IgD-negative memory B cell (primary cell): Measurements from ENCODE around the gene RFLNA. TPM values are rescaled to one million over a fixed set of nuclear protein-coding genes. Genes with fewer than 3 reads are reported as not detected.
A peak's percentile ranks its signal among the peaks of the same experiment; 100 is the strongest.

Source experiments
- H3K27ac Mint-ChIP-seq, 3 donors: one replicate each; pipeline ENCODE4 v1.8.0; 2020 to 2022; ENCODE audit warnings: mild to moderate bottlenecking in 3 of 3, mixed read lengths in 3 of 3, moderate library complexity in 1 of 3
- H3K27me3 Mint-ChIP-seq: one replicate; pipeline ENCODE4 v1.8.0; 2021; ENCODE audit warnings: mixed read lengths
- H3K36me3 Mint-ChIP-seq: one replicate; pipeline ENCODE4 v1.8.0; 2020; ENCODE audit warnings: mild to moderate bottlenecking, mixed read lengths
- H3K4me1 Mint-ChIP-seq, 3 donors: one replicate each; pipeline ENCODE4 v1.8.0; 2020 to 2022; ENCODE audit warnings: mixed read lengths in 3 of 3, mild to moderate bottlenecking in 1 of 3
- H3K4me3 Mint-ChIP-seq, 4 donors: one replicate each; pipeline ENCODE4 v1.8.0; 2020 to 2022; ENCODE audit warnings: mild to moderate bottlenecking in 4 of 4, mixed read lengths in 4 of 4, moderate library complexity in 3 of 4
- H3K9me3 Mint-ChIP-seq, 3 donors: one replicate each; pipeline ENCODE4 v1.8.0; 2020 to 2021; ENCODE audit warnings: mixed read lengths in 3 of 3, mild to moderate bottlenecking in 1 of 3
- polyA plus RNA-seq: library from polyadenylated mRNA; unstranded; fragments of 300-500 nt; fragmentation: Illumina TruSeq; gene quantifications from one replicate; pipeline ENCODE4 v1.2.3, GENCODE V29; 2021

The RFLNA gene
- polyA plus RNA-seq, 1 donor from 2014 or later = not detected

DNA sequence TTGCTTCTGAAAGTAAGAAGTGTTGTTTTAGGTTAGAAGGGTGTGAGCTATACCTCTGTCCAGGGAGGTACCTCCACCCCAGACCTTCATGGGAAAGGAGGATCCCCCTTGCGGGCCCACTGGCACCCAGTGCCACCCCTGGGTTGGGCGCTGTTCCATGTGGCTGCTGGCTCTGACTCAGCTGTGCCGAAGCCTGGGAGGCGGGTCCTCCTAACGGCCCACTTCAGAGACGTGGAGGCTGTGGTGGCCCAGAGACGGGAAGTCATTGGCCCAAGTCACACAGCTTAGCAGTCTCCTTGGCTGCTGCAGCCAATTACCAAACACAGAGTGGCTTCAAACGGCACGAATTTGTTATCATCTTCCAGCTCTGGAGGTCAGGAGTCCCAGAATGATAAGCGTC is 10.2 kb downstream of the RFLNA start:
- no peaks in the 10 kb centered on the region for H3K4me1 Mint-ChIP-seq
- peaks cover 2% of the 10 kb centered on the region for H3K36me3 Mint-ChIP-seq
- peaks cover 2% of the 10 kb centered on the region for H3K27me3 Mint-ChIP-seq
- no peaks in the 10 kb centered on the region for H3K9me3 Mint-ChIP-seq
- H3K4me3 Mint-ChIP-seq = no peak overlapping the region
- no peak overlapping the region for H3K27ac Mint-ChIP-seq

DNA sequence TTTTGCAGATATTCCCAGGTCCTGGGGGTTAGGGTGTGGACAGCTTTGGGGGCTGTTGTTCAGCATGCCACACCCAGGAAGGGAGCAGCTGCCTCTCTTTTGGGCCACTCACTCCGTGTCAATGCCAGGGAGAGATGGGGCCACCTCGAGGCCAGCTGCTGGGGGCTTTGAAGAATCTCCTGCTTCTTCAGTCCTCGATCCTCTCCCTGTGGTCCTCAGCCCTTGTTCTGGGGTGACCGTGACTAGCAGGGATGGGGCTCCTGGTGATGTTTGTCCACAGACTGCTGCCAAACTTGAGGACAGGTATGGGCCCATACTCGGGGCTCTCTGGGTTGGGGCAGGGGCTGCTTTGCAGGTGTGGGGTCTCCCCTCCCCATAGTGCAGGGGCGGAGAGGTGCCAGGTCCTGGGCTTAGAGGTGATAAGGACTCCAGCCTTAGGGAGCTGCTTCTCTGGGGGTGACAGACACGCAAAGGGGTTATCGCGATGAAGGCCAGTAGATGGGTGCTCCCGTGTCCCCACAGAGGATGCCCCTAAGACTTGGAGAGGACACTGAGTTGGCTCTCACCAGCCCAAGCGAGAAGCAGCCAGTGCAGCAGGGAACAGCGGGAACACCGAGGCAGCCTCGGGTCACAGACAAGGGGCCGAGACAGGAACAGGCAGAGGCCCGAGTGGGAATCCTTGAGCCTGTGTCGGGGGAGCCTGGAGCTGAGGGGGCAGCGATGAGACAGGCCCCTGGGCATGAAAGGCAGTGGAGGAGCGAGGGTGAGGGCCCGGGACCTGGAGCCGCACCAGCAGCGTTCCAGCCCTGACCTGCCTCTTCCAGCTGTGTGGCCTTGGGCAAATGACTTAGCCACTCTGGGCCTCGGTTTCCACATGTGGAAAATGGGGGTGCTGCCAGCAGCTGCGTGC is 11.1 kb downstream of the RFLNA start:
- H3K27ac Mint-ChIP-seq = peak overlapping the region in 1 of 3 donors; percentile 53
- H3K4me3 Mint-ChIP-seq = no peak overlapping the region
- no peaks in the 10 kb centered on the region for H3K9me3 Mint-ChIP-seq
- H3K27me3 Mint-ChIP-seq = peaks cover 2% of the 10 kb centered on the region
- no peaks in the 10 kb centered on the region for H3K4me1 Mint-ChIP-seq
- peaks cover 2% of the 10 kb centered on the region for H3K36me3 Mint-ChIP-seq

- H3K27ac Mint-ChIP-seq = no peak overlapping the region
- H3K4me1 Mint-ChIP-seq = no peaks in the 10 kb centered on the region
- H3K9me3 Mint-ChIP-seq = no peaks in the 10 kb centered on the region
- no peak overlapping the region for H3K4me3 Mint-ChIP-seq
- H3K27me3 Mint-ChIP-seq = peaks cover 2% of the 10 kb centered on the region
- peaks cover 2% of the 10 kb centered on the region for H3K36me3 Mint-ChIP-seq
Observed at GRCh38 chr12:124306686-124307555, 12.0 kb downstream of the RFLNA start.

DNA sequence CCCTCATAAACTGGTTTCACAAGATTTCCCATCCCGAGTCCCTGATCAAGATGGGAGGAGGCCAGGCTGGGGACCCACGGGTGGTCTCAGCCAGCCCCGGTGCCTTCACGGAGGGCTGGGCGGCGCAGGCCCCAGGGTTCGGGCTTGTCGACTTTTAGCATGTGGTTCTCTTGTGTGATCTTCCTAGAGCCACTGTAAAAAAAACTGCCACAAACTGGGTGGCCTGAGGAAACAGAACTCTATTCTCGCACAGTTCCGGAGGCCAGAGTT is 12.6 kb downstream of the RFLNA start:
- H3K27ac Mint-ChIP-seq = no peak overlapping the region
- H3K9me3 Mint-ChIP-seq = no peaks in the 10 kb centered on the region
- peaks cover 0 to 3% (median 0%) of the 10 kb centered on the region in 3 donors for H3K4me1 Mint-ChIP-seq
- no peaks in the 10 kb centered on the region for H3K27me3 Mint-ChIP-seq
- H3K36me3 Mint-ChIP-seq = no peaks in the 10 kb centered on the region
- H3K4me3 Mint-ChIP-seq = no peak overlapping the region

DNA sequence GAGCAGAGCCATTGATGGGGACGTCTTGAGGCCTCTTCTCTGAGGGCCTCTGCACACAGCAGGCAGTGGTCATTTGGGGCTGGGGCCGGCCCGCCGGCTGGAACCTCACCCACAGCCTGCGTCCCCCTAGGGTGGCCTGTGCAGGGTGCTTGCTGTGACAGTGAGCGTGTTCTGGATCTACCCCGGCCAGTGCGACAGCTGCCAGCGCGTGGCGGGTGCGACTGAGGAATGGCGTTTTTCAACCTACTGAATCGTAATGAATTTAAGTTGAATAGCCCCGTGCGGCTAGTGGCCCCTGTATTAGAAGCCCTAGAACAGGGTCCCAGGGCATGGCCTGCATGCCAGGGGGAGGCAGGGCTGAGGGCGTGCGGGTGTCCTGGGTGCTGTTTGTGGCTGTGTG is 13.8 kb downstream of the RFLNA start:
- Mint-ChIP-seq H3K27ac (no peak overlapping the region), H3K27me3 (no peaks in the 10 kb centered on the region), H3K4me3 (no peak overlapping the region), H3K9me3 (no peaks in the 10 kb centered on the region), H3K4me1 (peaks cover 0 to 3% (median 0%) of the 10 kb centered on the region in 3 donors), H3K36me3 (no peaks in the 10 kb centered on the region)

GRCh38 chr12:124309231-124309630 is 14.3 kb downstream of the RFLNA start:
- H3K9me3 Mint-ChIP-seq = no peaks in the 10 kb centered on the region
- H3K27me3 Mint-ChIP-seq = no peaks in the 10 kb centered on the region
- peaks cover 0 to 3% (median 0%) of the 10 kb centered on the region in 3 donors for H3K4me1 Mint-ChIP-seq
- no peak overlapping the region for H3K27ac Mint-ChIP-seq
- H3K4me3 Mint-ChIP-seq = peak overlapping the region in 1 of 4 donors; percentile 28
- H3K36me3 Mint-ChIP-seq = no peaks in the 10 kb centered on the region

DNA sequence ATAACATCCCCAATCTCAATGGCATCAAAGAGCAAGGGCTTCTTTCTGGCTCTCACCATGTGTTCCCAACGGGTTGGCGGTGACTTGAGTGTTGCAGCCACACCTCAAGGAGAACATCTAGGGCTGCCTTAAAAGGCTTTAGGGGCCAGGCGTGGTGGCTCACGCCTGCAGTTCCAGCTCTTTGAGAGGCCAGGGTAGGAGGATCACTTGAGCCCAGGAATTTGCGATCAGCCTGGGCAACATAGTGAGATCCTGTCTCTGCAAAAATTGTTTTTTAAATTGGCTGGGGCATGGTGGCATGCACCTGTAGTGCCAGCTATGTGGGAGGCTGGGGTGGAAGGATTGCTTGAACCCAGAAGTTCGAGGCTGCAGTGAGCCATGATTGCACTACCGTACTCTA is 14.9 kb downstream of the RFLNA start:
- no peak overlapping the region for H3K4me3 Mint-ChIP-seq
- no peaks in the 10 kb centered on the region for H3K9me3 Mint-ChIP-seq
- H3K27me3 Mint-ChIP-seq = no peaks in the 10 kb centered on the region
- H3K36me3 Mint-ChIP-seq = no peaks in the 10 kb centered on the region
- peaks cover 0 to 3% (median 0%) of the 10 kb centered on the region in 3 donors for H3K4me1 Mint-ChIP-seq
- no peak overlapping the region for H3K27ac Mint-ChIP-seq

GRCh38 chr12:124310178-124310577 is 15.3 kb downstream of the RFLNA start:
- Mint-ChIP-seq H3K36me3 (no peaks in the 10 kb centered on the region), H3K4me3 (no peak overlapping the region), H3K9me3 (no peaks in the 10 kb centered on the region), H3K27me3 (no peaks in the 10 kb centered on the region), H3K27ac (no peak overlapping the region), H3K4me1 (peaks cover 0 to 3% (median 0%) of the 10 kb centered on the region in 3 donors)

- Mint-ChIP-seq H3K27ac (no peak overlapping the region), H3K4me1 (peaks cover 0 to 3% (median 0%) of the 10 kb centered on the region in 3 donors), H3K36me3 (no peaks in the 10 kb centered on the region), H3K9me3 (no peaks in the 10 kb centered on the region), H3K27me3 (no peaks in the 10 kb centered on the region), H3K4me3 (no peak overlapping the region)
Observed at GRCh38 chr12:124310785-124311184, 15.9 kb downstream of the RFLNA start.

- no peaks in the 10 kb centered on the region for H3K36me3 Mint-ChIP-seq
- H3K27me3 Mint-ChIP-seq = no peaks in the 10 kb centered on the region
- no peak overlapping the region for H3K4me3 Mint-ChIP-seq
- H3K4me1 Mint-ChIP-seq = peaks cover 0 to 3% (median 0%) of the 10 kb centered on the region in 3 donors
- no peaks in the 10 kb centered on the region for H3K9me3 Mint-ChIP-seq
- no peak overlapping the region for H3K27ac Mint-ChIP-seq
Observed at GRCh38 chr12:124311292-124312109, 16.6 kb downstream of the RFLNA start.

DNA sequence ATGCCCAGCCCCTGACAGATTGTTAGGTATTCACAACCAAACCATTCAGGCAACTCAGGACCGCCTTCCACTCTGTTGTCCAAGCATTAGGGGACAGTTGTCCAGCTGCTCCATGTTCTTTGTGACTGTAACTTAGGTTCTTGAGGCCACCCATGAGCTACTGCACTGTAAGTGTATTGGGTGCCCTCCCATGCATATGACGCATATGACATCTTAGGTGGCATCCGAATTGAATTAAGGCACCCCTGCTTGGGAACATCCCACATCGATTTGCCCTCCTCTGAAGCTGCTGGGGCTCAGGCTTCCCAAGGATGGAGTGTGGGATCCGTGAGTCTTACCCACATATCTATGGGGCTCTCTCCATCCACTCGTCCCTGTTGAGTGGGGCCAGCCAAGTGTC is 17.7 kb downstream of the RFLNA start:
- H3K36me3 Mint-ChIP-seq = peaks cover 2% of the 10 kb centered on the region
- H3K27ac Mint-ChIP-seq = no peak overlapping the region
- no peaks in the 10 kb centered on the region for H3K27me3 Mint-ChIP-seq
- H3K9me3 Mint-ChIP-seq = no peaks in the 10 kb centered on the region
- peaks cover 0 to 3% (median 0%) of the 10 kb centered on the region in 3 donors for H3K4me1 Mint-ChIP-seq
- H3K4me3 Mint-ChIP-seq = peak overlapping the region in 1 of 4 donors; percentile 32

- no peak overlapping the region for H3K27ac Mint-ChIP-seq
- H3K27me3 Mint-ChIP-seq = no peaks in the 10 kb centered on the region
- no peaks in the 10 kb centered on the region for H3K9me3 Mint-ChIP-seq
- peaks cover 0 to 3% (median 0%) of the 10 kb centered on the region in 3 donors for H3K4me1 Mint-ChIP-seq
- H3K36me3 Mint-ChIP-seq = peaks cover 2% of the 10 kb centered on the region
- no peak overlapping the region for H3K4me3 Mint-ChIP-seq
Observed at GRCh38 chr12:124314207-124314606, 19.3 kb downstream of the RFLNA start.

GRCh38 chr12:124314766-124315165 is 19.9 kb downstream of the RFLNA start:
- Mint-ChIP-seq H3K4me3 (no peak overlapping the region), H3K4me1 (peaks cover 0 to 3% (median 0%) of the 10 kb centered on the region in 3 donors), H3K27ac (no peak overlapping the region), H3K9me3 (no peaks in the 10 kb centered on the region), H3K36me3 (peaks cover 2% of the 10 kb centered on the region), H3K27me3 (no peaks in the 10 kb centered on the region)

GRCh38 chr12:124315372-124316044 is 20.6 kb downstream of the RFLNA start:
- no peaks in the 10 kb centered on the region for H3K9me3 Mint-ChIP-seq
- H3K27me3 Mint-ChIP-seq = no peaks in the 10 kb centered on the region
- no peak overlapping the region for H3K4me3 Mint-ChIP-seq
- H3K36me3 Mint-ChIP-seq = peaks cover 2% of the 10 kb centered on the region
- no peak overlapping the region for H3K27ac Mint-ChIP-seq
- H3K4me1 Mint-ChIP-seq = peaks cover 0 to 3% (median 0%) of the 10 kb centered on the region in 3 donors
